Activated CD4-positive, CD25-positive, alpha-beta regulatory T cell treated with anti-CD3 and anti-CD28 coated beads, Interleukin-2, amount 50 U/mL, for 24 hours (primary cell): ENCODE data around the gene FDPS.
"Not testable (repeated sequence)": the region's sequence is repeated elsewhere in the genome, so short reads cannot be mapped to it uniquely, and the experiment has no call there.

Source experiments
- ATAC-seq, 2 donors: fragments of 150-1000 bp; cut with Tn5 transposase; one replicate each; pipeline ENCODE4 v1.10.0; 2021; ENCODE audit warnings: mild to moderate bottlenecking in 1 of 2, moderate library complexity in 1 of 2

The FDPS gene

GRCh38 chr1:155286544-155286943 is 22.1 kb upstream of the FDPS start:
- no peak for ATAC-seq

- no peak for ATAC-seq
These were observed 20.6 kb upstream of the FDPS start for GRCh38 chr1:155287987-155288543.

GRCh38 chr1:155291006-155291405 is 17.7 kb upstream of the FDPS start:
- not testable (repeated sequence) for ATAC-seq

GRCh38 chr1:155293086-155293749 is 15.4 kb upstream of the FDPS start:
- no peak for ATAC-seq

- no peak for ATAC-seq
These were observed 14.0 kb upstream of the FDPS start for GRCh38 chr1:155294520-155295182.

GRCh38 chr1:155295183-155295941 is 13.3 kb upstream of the FDPS start:
- ATAC-seq: no peak

GRCh38 chr1:155295942-155296267 is 12.8 kb upstream of the FDPS start:
- no peak for ATAC-seq

- ATAC-seq: no peak
These were observed 12.0 kb upstream of the FDPS start for GRCh38 chr1:155296661-155297060.

- ATAC-seq: no peak
These were observed 11.3 kb upstream of the FDPS start for GRCh38 chr1:155297384-155297783.

- ATAC-seq: no peak
These were observed 8.6 kb upstream of the FDPS start for GRCh38 chr1:155300024-155300423.

GRCh38 chr1:155300553-155301329 is 7.9 kb upstream of the FDPS start:
- no peak for ATAC-seq

- ATAC-seq: no peak
These were observed 7.3 kb upstream of the FDPS start, which contains the start of gene PKLR for GRCh38 chr1:155301342-155301841. Gene PKLR, minus strand, starts transcription at chr1:155301438. Its CDS starts 43 bp downstream, at chr1:155301395.

GRCh38 chr1:155304558-155305063 is 4.1 kb upstream of the FDPS start:
- ATAC-seq: no peak

- no peak for ATAC-seq
These were observed 2.7 kb upstream of the FDPS start for GRCh38 chr1:155305881-155306391.

- ATAC-seq: no peak
These were observed 1.4 kb upstream of the FDPS start for GRCh38 chr1:155307247-155307740.

- no peak for ATAC-seq
These were observed 856 bp downstream of the FDPS start for GRCh38 chr1:155309423-155310021.

GRCh38 chr1:155313261-155313660 is 4.6 kb downstream of the FDPS start:
- ATAC-seq: no peak

- no peak for ATAC-seq
These were observed 8.3 kb downstream of the FDPS start for GRCh38 chr1:155316922-155317321.

- ATAC-seq: no peak
These were observed 9.4 kb downstream of the FDPS start for GRCh38 chr1:155318082-155318481.

- no peak for ATAC-seq
These were observed 10.9 kb downstream of the FDPS start for GRCh38 chr1:155319536-155319935.

GRCh38 chr1:155320252-155320651 is 11.6 kb downstream of the FDPS start:
- no peak for ATAC-seq
